Effector CD4-positive, alpha-beta T cell (primary cell): ENCODE measurements around the gene BARX2.

ENCODE experiments used
- DNase-seq: peaks from one replicate; pipeline ENCODE4 v3.0.0-alpha.2; 2020

BARX2 gene

DNA sequence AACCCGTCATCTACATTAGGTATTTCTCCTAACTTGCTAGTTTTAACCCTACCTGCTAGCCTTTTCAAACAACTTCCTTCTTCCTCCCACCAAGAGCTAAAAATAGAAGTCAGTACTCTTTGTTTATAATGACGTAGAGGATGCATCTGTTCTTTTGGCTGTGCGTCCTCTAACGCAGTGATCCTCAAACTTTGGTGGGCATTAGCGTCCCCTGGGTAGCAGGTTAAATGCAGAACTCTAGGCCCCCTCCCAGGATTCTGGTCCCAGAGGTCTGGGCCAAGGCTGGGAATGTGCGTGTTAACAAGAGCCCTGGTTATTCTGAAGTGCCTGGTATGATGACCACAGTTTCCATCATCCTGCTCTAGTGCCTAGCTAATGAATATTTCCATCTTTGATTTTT is 67.6 kb downstream of the BARX2 start:
- no peak for DNase-seq

DNA sequence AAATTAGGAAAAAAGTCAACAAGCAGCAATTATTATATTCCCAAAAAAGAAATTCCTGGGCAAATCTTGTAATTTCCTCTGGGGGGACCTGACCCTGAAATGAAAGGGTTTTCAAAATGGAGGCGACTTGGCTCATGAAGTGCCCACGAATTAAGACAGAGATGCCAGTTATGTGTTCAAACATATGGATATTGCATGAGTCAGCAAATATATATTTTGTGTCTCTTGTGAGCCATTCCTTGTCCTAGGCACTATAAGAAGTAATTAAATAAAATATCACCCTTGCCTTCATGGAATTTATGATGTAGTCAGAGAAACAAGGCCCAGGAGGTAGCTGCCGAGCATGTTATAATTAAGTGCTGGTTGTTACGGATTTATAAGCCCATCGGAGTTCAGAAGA is 68.6 kb downstream of the BARX2 start:
- DNase-seq, result no peak

DNA sequence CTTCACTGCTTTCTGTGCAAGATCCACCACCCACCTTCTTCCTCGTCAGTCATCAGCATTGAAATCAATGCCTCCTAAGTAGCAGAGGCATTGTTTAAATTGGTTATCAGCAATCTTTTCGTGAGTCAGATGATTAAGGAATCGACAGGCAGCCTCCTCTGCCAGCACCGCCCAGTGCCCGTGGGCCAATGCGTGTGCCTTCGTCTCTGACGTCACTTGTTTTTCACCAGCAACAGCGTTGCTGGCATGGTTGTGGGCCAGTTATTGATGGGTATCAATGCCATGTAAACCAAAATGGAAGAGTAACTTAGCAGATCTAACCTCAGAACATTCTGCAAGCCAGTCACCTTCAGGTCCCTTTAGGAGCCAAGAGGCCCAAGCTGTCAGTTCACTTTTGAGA is 69.6 kb downstream of the BARX2 start:
- DNase-seq, result no peak

DNA sequence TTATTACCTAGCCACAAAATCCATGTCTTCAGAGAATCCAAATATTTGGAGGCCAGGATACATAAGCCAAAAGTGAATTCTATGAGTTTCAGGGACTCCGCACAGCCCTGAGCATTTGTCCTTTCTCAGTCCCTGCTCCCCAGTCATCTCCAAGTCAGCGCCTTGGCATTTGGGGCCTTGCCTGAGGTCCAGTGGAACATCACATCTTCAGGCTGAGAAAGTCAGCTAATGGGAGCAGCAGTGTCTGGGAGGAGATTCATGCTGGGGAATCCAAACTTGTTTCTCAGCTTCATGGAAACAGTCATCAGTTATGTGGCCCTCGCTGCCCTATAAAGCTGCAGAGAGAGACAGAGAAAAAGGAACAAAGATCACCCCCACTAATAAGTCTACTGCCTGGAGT is 70.9 kb downstream of the BARX2 start:
- no peak for DNase-seq

DNA sequence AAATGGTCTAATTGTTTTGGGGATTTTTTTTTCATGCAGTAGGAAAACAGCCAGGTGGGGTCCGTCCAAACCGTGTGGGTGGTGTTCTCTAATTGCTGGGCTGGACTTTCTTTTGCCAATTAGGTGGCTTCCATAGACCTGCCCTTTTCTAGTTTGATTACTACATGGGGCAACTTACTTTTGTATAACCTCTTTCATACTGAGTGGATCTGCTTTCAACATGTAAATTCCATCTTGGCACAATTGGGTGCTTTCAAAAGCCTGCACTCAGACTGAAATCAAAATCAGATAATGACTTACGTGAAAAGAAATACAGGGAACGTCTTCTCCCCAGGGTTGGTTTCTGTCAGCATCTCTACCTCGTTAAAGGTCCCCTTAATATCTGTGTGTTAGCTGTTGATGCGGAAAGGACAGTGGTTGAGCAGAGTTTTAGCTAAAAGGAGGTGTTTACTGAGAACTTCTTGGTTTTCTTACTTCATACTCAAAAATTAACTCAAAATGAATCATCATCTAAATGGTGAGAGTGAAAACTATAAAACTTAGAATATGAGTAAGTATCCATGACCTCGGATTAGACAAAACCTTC is 72.1 kb downstream of the BARX2 start:
- no peak for DNase-seq

DNA sequence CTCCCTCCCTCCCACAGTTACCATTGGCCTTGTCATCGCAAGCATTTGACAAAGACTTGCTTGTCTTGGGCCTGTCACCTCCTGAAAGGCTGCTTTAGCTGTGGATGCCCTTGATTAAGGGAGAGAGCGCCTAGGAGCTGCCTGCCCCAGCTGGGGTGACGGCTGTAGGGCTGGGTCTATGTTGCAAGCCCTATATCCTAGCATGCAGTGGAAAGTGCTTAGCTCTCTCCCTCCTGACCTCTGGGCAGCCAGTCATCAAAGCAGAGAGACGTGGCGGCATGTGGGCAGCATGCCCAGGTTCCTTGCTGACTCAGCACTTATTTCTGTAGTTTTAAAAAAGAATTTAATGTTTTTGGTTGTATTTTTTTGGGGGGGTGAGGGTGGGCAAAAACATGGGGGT is 75.9 kb downstream of the BARX2 start:
- no peak for DNase-seq

DNA sequence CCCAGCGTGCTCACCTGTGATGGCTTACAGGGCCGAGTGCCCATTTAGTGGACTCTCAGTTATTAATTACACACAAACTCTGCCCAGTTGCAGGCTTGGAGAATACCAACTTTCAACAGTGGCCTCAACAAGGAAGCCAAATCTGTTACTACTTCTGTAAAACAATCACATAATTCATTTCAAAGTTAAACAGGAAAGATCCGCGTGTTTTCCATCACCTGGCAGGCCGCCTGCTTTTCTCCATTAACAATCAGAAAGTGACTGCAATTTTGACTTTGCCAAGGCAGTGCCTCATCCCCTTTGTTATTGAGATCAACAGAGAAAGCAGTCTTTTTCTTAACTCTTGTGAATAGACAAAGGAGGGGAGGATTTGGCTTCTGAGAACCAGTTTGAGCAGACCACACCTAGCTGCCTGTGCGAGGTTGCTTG is 77.7 kb downstream of the BARX2 start:
- no peak for DNase-seq

DNA sequence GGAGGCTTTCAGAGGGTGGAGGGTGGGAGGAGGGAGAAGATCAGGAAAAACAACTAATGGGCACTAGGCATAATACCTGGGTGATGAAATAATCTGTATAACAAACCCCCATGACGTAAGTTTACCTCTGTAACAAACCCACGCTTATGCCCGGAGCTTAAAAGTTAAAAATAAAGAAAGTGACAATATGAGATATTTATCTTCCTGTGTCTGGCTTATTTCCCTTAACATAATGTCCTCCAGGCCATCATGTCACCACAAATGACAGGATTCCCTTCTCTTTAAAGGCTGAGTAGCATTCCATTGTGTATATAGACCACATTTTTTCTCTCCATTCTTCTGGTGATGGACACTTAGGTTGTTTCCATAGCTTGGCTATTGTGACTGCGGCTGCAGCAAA is 79.5 kb downstream of the BARX2 start:
- DNase-seq, result no peak

DNA sequence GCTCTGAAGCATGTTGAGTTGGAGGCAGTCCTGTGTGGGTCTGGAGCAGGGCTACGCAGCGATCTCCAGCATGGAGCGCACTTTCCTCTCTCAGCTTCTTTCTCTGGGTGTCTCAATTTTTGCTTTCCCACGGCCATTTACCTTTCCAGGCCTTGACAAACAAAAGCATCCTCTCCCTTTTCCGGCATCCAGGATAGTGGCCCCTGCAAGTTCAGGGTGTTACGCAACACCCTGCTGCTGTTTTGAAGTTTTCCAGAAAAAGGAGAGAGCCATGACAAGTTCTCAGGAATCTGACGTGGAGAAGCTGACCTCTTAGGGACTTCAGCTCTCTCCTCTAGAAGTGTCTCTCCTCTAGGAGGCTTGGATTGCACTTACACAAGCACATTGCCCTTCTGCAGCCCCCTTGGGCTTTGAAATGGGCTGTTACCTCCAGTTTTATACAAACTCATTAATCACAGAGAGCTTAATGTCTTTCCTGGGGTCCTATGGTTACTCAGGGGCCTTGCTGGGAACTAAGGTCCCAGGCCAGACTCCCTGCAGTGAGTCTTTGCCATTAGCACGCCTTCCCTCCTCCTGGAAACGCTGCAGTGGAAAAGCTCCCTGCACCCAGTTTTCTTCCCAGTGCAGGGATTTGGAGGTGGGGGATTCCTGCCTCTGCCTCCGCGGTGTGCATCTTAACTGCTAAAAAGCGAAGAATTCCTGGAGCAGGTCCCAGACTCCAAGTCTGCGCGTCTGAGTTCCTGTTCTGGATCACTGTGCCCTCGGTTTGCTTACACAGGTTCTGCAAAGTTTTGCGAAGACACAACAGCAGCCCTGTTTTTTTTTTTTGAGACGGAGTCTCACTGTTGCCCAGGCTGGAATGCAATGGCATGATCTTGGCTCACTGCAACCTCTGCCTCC is 80.4 kb downstream of the BARX2 start:
- DNase-seq, result no peak

DNA sequence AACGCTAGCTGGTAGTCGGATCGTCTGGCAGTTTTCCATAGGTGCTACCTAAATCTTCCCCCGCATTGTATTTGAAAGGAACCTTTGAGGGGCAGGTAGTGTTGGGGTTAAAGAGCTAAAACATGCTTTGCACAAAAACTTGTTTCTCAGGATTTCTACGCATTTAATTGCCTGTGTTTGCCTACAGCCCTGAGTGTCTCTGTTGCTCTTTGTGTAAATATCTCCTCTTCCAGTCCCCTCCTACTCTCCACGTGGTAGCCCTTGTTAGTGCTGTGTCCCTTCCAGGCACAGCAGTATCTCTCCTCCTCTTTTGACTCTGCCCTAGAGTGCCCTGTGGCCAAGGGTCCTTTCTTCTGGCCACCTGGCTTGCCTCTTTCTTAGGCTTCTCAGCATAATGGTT is 81.7 kb downstream of the BARX2 start:
- no peak for DNase-seq

DNA sequence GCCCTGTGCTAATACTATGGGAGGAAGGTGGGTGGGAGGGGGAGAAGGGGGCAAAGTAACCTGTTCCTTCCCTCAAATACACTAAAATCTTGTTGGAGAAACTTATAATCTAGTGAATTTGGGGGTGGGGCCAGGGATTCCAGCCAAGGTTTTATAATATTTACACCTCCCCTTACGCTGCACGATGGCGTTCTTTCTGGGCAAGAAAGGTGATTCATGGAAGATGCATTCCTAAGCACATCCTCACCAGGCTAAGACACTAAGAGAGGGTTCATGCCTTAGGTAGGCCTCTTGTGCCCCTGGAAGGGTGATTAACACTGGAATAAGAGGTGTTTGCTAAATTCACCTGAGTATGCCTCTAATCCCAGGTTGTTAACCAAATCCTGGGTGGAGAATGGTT is 82.6 kb downstream of the BARX2 start:
- DNase-seq, result no peak

DNA sequence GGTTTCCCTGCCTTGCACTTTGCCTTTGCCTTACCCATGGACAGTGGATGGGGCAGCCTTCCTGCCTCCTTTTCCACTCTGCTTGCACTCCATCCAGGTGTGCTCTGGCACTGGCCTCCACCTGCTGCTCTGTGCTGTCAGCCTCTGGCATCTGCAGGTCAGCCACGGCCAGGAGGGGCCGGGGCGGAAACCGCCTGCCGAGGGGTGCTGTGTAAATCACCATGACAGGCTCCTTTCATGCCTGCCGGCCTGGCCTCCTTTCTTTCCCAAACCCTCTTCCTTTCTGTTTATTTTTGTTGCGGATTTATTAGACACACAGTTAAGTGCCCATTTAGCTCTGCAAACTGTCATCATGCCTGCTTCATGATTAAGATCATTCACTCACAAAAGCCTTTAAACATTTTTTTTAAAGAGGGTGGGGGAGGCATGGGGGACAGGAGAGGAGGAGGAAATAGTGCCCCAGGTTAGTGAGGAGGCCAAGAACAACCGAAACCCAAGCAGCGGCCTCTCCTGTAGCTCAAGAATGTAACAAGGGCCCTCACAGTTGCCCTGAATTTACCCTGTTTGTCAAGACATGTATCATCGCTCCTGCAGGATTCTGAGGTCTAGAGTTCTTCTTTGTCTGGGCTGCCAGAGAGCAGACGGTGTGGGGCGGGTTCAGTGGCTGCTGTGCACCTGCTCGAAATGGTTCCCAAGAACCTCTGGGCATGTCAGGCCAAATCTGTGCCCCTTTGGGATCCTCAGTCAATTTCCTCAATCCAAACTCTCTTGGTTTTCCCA is 83.3 kb downstream of the BARX2 start:
- DNase-seq, result no peak

DNA sequence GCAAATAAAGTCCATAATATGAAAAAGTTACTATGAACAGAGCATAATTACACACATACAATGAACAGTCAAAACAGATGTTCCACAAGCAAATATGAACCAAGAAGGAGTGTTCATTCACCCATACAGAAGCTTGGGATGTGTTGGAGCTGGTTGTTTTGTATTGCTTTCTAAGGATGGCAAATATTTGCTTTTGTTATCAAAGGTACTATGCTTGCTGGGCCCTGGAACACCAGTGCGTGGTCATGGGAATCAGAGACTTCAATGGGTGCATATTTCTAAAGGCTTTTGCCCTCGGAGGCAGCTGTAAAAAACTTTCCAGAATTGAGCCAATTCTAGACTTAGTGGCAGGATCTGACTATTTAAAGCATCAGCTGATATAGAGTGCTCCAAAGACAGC is 85.1 kb downstream of the BARX2 start:
- DNase-seq, result no peak

DNA sequence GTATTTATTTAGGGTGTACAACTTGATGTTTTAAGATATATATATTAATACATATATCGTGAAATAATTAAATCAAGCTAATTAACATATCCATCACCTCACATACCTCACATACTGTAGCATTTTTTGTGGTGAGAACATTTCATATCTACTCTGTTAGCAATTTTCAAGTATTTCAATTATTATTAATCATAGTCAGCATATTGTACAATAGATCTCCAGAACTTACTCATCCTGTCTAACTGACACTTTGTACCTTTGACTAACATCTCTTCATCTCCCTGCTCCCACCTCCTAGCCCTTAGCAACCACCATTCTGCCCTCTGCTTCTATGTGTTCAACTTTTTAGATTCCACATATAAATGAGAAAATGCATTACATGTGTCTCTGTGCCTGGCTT is 108.4 kb downstream of the BARX2 start:
- DNase-seq, result no peak

DNA sequence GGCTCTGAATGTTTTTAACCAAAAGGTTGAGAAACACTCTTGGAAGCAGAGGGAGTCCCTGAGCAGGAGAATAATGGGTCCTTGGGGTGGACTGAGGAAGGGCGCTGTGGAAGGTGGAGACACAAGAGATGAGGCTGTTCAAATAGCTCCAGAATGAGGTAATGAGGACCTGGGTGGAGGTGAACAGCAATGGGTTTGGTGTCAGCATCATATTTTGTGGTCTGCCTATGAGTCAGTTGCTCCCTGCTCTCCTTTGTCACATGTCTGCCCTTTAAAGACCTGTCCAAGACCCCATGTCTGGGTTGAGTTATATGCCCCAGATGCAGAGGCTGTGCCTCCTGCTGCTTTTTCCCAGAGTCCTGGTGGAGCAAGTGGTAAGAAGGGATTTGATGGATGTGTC is 113.6 kb downstream of the BARX2 start:
- DNase-seq, result no peak

DNA sequence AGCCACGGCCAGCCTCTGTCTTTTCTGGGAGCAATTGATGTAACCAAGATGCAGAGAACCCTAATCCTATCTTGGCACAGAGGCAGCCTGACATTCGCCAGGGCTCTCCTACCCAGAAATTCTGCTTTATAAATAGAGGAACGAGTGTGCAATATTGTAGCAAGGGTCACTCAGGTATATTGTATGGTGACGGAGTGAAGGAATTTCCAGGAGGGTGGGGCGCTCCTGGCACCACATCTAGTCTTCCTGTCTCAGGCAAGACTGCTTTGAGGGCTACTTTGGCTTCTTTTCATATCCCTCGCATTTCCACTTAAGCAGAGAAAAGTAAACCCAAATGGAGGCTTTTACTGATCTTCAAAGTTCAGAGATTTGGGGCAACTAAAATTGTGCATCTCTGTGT is 114.4 kb downstream of the BARX2 start:
- no peak for DNase-seq

DNA sequence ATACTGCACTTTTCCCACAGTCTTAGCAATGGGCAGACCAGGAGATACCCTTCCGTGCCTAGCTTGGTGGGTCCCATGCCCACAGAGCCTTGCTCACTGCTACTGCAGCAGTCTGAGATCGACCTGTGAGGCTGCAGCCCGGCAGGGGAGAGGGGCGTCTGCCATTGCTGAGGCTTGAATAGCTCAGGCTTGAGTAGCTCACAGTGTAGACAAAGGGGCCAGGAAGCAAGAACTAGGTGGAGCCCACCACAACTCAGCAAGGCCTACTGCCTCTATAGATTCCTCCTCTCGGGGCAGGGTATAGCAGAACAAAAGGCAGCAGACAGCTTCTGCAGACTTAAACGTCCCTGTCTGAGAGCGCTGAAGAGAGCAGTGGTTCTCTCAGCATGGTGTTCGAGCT is 118.1 kb downstream of the BARX2 start:
- DNase-seq, result no peak
